Colonic mucosa (tissue), 4 donors: ENCODE results near the gene SPATA16. TPM values are rescaled to one million over a fixed set of nuclear protein-coding genes. Genes with fewer than 3 reads are reported as not detected.

Source experiments
- DNase-seq: peaks from one replicate; pipeline ENCODE4 v3.0.0-alpha.2; 2020
- H3K27ac ChIP-seq: fragments of 200-600 bp; one replicate; pipeline ENCODE4 v1.8.0; 2021
- H3K27me3 ChIP-seq: fragments of 200-600 bp; one replicate; pipeline ENCODE4 v1.8.0; 2021
- H3K36me3 ChIP-seq: fragments of 200-600 bp; one replicate; pipeline ENCODE4 v1.8.0; 2021
- H3K4me1 ChIP-seq: fragments of 200-600 bp; one replicate; pipeline ENCODE4 v1.8.0; 2021; ENCODE audit warnings: mild to moderate bottlenecking
- H3K4me3 ChIP-seq: fragments of 200-600 bp; one replicate; pipeline ENCODE4 v1.8.0; 2021
- H3K9ac ChIP-seq, 2 donors: one replicate each; pipeline ENCODE4 v1.7.0; 2013; ENCODE audit warnings: control low read depth in 2 of 2, low read depth in 2 of 2, low read length in 2 of 2
- H3K9me3 ChIP-seq: fragments of 200-600 bp; one replicate; pipeline ENCODE4 v1.8.0; 2021
- intact Hi-C: fragments of 100-400 bp; cut with DNase I; formaldehyde crosslinking; loops from one replicate; pipeline ENCODE4 v1.14.1; 2022
- total RNA-seq, 2 donors: library from RNA; stranded (reverse); fragmentation: NEBNext Ultra II Directional in 1 of 2; extraction: Animal tissue kit (Norgen Biotek cat#: 25700) in 1 of 2; gene quantifications; one replicate each; pipeline ENCODE4 v1.2.1, GENCODE V29; 2021
- TF ChIP-seq, protein P1 (sequence below): fragments of 200-600 bp; IDR thresholded peaks from one replicate; pipeline ENCODE4 v1.8.0; 2022; ENCODE audit warnings: antibody characterized with exemption, mild to moderate bottlenecking
- donor health status: healthy.
- donor health status: DM: no; HTN: no; CAD: no.
- donor health status: DM: no; HTN: no; CAD: no.

SPATA16 gene
- total RNA-seq, 2 donors from 2014 or later: not detected

DNA sequence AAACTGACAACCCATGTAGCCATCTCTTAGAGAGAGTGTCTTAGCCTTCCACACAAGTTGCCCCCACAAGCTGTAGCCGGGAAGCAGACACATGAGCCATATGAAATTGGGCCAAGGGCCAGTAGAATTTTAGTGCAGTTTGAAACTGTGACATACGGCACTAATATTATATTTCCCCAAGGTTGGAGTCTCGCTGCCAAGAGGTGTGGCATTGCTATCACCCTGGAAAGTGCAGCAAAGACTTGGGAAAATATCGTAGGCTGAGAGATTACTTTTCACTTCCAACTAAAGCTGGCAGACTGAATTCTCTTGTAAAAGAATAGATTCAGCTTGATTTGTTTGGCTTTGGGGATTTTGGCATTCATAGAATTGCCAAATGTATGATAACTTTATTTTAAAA lies 301.4 kb downstream of the SPATA16 start:
- Histone ChIP-seq H3K9me3 (no peaks in the 10 kb centered on the region), H3K36me3 (no peaks in the 10 kb centered on the region), H3K4me3 (no peak overlapping the region), H3K4me1 (no peaks in the 10 kb centered on the region), H3K9ac (no peak overlapping the region), H3K27ac (no peak overlapping the region), H3K27me3 (no peaks in the 10 kb centered on the region)
- intact Hi-C loops: loop anchor here (10.0 kb wide), 1 partner anchor 205 kb away; no protein-coding TSS in a partner anchor
- DNase-seq: no peak
- TF ChIP-seq, protein P1, sequence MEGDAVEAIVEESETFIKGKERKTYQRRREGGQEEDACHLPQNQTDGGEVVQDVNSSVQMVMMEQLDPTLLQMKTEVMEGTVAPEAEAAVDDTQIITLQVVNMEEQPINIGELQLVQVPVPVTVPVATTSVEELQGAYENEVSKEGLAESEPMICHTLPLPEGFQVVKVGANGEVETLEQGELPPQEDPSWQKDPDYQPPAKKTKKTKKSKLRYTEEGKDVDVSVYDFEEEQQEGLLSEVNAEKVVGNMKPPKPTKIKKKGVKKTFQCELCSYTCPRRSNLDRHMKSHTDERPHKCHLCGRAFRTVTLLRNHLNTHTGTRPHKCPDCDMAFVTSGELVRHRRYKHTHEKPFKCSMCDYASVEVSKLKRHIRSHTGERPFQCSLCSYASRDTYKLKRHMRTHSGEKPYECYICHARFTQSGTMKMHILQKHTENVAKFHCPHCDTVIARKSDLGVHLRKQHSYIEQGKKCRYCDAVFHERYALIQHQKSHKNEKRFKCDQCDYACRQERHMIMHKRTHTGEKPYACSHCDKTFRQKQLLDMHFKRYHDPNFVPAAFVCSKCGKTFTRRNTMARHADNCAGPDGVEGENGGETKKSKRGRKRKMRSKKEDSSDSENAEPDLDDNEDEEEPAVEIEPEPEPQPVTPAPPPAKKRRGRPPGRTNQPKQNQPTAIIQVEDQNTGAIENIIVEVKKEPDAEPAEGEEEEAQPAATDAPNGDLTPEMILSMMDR: no peak
